Measurements from ENCODE around the gene TTLL9. TPM values are rescaled to one million over a fixed set of nuclear protein-coding genes. Genes with fewer than 3 reads are reported as not detected.

TTLL9 gene
- total and polyA plus RNA-seq, 2 donors (not counting 1 experiment from before 2014, with no cell fraction given) = 0.74 to 0.76 TPM

GRCh38 chr20:31863296-31864085 is 6.9 kb upstream of the TTLL9 start:
- POLR2A ChIA-PET = interaction anchor here (1.1 kb wide), 1 partner anchor 16 kb away, joined by 3 read pairs; no protein-coding TSS in a partner anchor
- no peak overlapping the region for H3K27ac Mint-ChIP-seq
- DNase-seq = no peak
- no peak overlapping the region for H3K4me3 Mint-ChIP-seq
- H3K36me3 ChIP-seq (replicated peaks in 1 of 2; ENCODE audit: control extremely low read depth in 1 of 2, control insufficient read depth in 1 of 2, extremely low read depth in 1 of 2, insufficient read depth in 2 of 2, low read length in 1 of 2) = no peaks in the 10 kb centered on the region
- TF ChIP-seq EZH2 (IDR thresholded peaks at IDR 0.05; ENCODE audit: borderline replicate concordance, insufficient read depth, low read depth, low read length, poor library complexity, severe bottlenecking) (no peak), CTCF (IDR thresholded peaks at IDR 0.05) (no peak)
- CTCF ChIA-PET = interaction anchor here (1.0 to 1.6 kb wide), 5 partner anchors 9 to 17 kb away, joined by 3 to 6 read pairs (median 4); no protein-coding TSS in a partner anchor
- no peaks in the 10 kb centered on the region for H3K79me2 ChIP-seq (ENCODE audit: control insufficient read depth, insufficient read depth, low read length)
- H3K9me3 ChIP-seq (ENCODE audit: control extremely low read depth in 1 of 3, control insufficient read depth in 2 of 3, insufficient read depth in 1 of 3, low read length in 2 of 3) = peaks cover 0 to 5% (median 0%) of the 10 kb centered on the region in 3 donors
- ATAC-seq (ENCODE audit: low read depth) = no peak
- H3K4me3 ChIP-seq (ENCODE audit: control extremely low read depth in 1 of 5, extremely low read depth in 1 of 5, insufficient read depth in 1 of 5, low read depth in 2 of 5, low read length in 4 of 5) = no peak overlapping the region
- H3K4me1 Mint-ChIP-seq = peaks cover 27% of the 10 kb centered on the region
- H3K9me3 Mint-ChIP-seq (ENCODE audit: insufficient read depth) = no peaks in the 10 kb centered on the region
- H4K20me1 ChIP-seq (ENCODE audit: control insufficient read depth, insufficient read depth, low read length, poor library complexity, severe bottlenecking) = peaks cover 6% of the 10 kb centered on the region
- H3K9ac ChIP-seq (ENCODE audit: low read length) = no peak overlapping the region
- no peak overlapping the region for H3K4me2 ChIP-seq (replicated peaks; ENCODE audit: low read depth, low read length, poor library complexity, severe bottlenecking)
- peaks cover 0 to 21% (median 10%) of the 10 kb centered on the region in 4 experiments for H3K27me3 ChIP-seq (replicated peaks in 1 of 4; ENCODE audit: control extremely low read depth in 1 of 4, control insufficient read depth in 3 of 4, insufficient read depth in 4 of 4, low read length in 3 of 4)
- H3K27me3 Mint-ChIP-seq = peaks cover 5% of the 10 kb centered on the region
- intact Hi-C loops (cut with micrococcal nuclease) = no loop called here
- H2AFZ ChIP-seq (ENCODE audit: insufficient read depth, low read depth, low read length, poor library complexity, severe bottlenecking) = no peak overlapping the region
- peaks cover 16 to 28% of the 10 kb centered on the region in 2 donors for H3K4me1 ChIP-seq (ENCODE audit: control insufficient read depth in 2 of 2, insufficient read depth in 2 of 2, low read length in 2 of 2)
- H3K27ac ChIP-seq (ENCODE audit: low read length in 2 of 2) = no peak overlapping the region
- WGBS (ENCODE audit: insufficient coverage) = 96% methylated on average over 2 of the region's 9 CpGs

All from B cell (primary cell).